Kidney tubule cell (primary cell): ENCODE measurements around the gene MTCL1.

Experiments used
- DNase-seq: peaks from one replicate; pipeline ENCODE4 v3.0.0-alpha.2; 2018; ENCODE audit warnings: low spot score

MTCL1 gene

GRCh38 chr18:8835521-8835953, 130.2 kb downstream of the MTCL1 start:
- DNase-seq, result peak; percentile 31

GRCh38 chr18:8839281-8839680, 133.9 kb downstream of the MTCL1 start:
- no peak for DNase-seq

- DNase-seq, result peak; percentile 88
Observed at GRCh38 chr18:8841781-8842485, 136.6 kb downstream of the MTCL1 start.

- peak; percentile 66 for DNase-seq
Observed at GRCh38 chr18:8842506-8842905, 137.2 kb downstream of the MTCL1 start.

- DNase-seq, result peak; percentile 25
Observed at GRCh38 chr18:8843005-8843404, 137.6 kb downstream of the MTCL1 start.

- peak; percentile 95 for DNase-seq
Observed at GRCh38 chr18:8844721-8845148, 139.4 kb downstream of the MTCL1 start.

GRCh38 chr18:8845506-8845905, 140.2 kb downstream of the MTCL1 start:
- no peak for DNase-seq

- DNase-seq, result peak; percentile 32
Observed at GRCh38 chr18:8847066-8847755, 141.9 kb downstream of the MTCL1 start.

- no peak for DNase-seq
Observed at GRCh38 chr18:8847900-8848299, 142.5 kb downstream of the MTCL1 start.

GRCh38 chr18:8848541-8848940, 143.2 kb downstream of the MTCL1 start:
- no peak for DNase-seq

GRCh38 chr18:8849696-8850095, 144.3 kb downstream of the MTCL1 start:
- peak; percentile 89 for DNase-seq

GRCh38 chr18:8851659-8852058, 146.3 kb downstream of the MTCL1 start:
- no peak for DNase-seq

- no peak for DNase-seq
Observed at GRCh38 chr18:8854550-8854949, 149.2 kb downstream of the MTCL1 start.

GRCh38 chr18:8854962-8855361, 149.6 kb downstream of the MTCL1 start:
- DNase-seq, result no peak

GRCh38 chr18:8856212-8856611, 150.9 kb downstream of the MTCL1 start:
- no peak for DNase-seq

- no peak for DNase-seq
Observed at GRCh38 chr18:8856769-8857393, 151.5 kb downstream of the MTCL1 start.

- no peak for DNase-seq
Observed at GRCh38 chr18:8857806-8858205, 152.4 kb downstream of the MTCL1 start.

- peak; percentile 89 for DNase-seq
Observed at GRCh38 chr18:8858888-8859511, 153.6 kb downstream of the MTCL1 start.

- DNase-seq, result no peak
Observed at GRCh38 chr18:8860845-8861642, 155.7 kb downstream of the MTCL1 start.

- DNase-seq, result no peak
Observed at GRCh38 chr18:8863427-8863826, 158.1 kb downstream of the MTCL1 start.

GRCh38 chr18:8865934-8866333, 160.6 kb downstream of the MTCL1 start:
- DNase-seq, result no peak

- DNase-seq, result no peak
Observed at GRCh38 chr18:8866679-8867078, 161.3 kb downstream of the MTCL1 start.
